Measurements from ENCODE around the gene CPNE8.

- TF ChIP-seq CTCF (IDR thresholded peaks at IDR 0.05) (no peak), REST (IDR thresholded peaks at IDR 0.05; ENCODE audit: insufficient read depth in 1 of 2, low read depth in 2 of 2, low read length in 1 of 2) (no peak)
Observed at GRCh38 chr12:38782359-38782758, 123.0 kb downstream of the CPNE8 start.

All from Panc1 (cell line).